AG04449 (cell line): ENCODE measurements around the gene GNPTG.

Experiments
- CTCF ChIA-PET: fragments of 350-600 bp; formaldehyde crosslinking; extraction: SDS; loops from one replicate; lab custom pipeline; 2021; ENCODE audit warnings: antibody characterized with exemption; lab: Yijun Ruan, JAX
- POLR2A ChIA-PET: fragments of 400-600, 350-600 bp; formaldehyde crosslinking; extraction: SDS; loops from one replicate; lab custom pipeline; 2020; ENCODE audit warnings: antibody characterized with exemption, inconsistent platforms; lab: Yijun Ruan, JAX
- DNase-seq: peaks from one replicate; pipeline ENCODE4 v3.0.0-alpha.2; 2010; ENCODE audit warnings: low read depth, low spot score
- H3K4me3 ChIP-seq: 2 replicates; pipeline ENCODE4 v1.5.1; 2011; ENCODE audit warnings: low read depth, mild to moderate bottlenecking, control low read depth, low read length
- TF ChIP-seq, protein P1 (sequence below): IDR thresholded peaks from one replicate; pipeline ENCODE4 v1.5.1; 2011; ENCODE audit warnings: mild to moderate bottlenecking, moderate library complexity, low read length, control low read depth, inconsistent platforms; ENCODE audit not compliant: insufficient read depth; ENCODE audit errors: missing control alignments

GNPTG gene

GRCh38 chr16:1378804-1379303 lies 27.1 kb downstream of the GNPTG start:
- CTCF ChIA-PET, result interaction anchor here (1.6 to 5.4 kb wide), 2 partner anchors 10 to 15 kb away, joined by 6 to 37 read pairs; no protein-coding TSS in a partner anchor
- POLR2A ChIA-PET, result interaction anchor here (0.6 to 1.8 kb wide), 5 partner anchors 9 to 42 kb away, joined by 3 to 6 read pairs (median 3); partner anchors contain the start of gene UQCC4
- peak; percentile 7 for DNase-seq
- TF ChIP-seq, protein P1, sequence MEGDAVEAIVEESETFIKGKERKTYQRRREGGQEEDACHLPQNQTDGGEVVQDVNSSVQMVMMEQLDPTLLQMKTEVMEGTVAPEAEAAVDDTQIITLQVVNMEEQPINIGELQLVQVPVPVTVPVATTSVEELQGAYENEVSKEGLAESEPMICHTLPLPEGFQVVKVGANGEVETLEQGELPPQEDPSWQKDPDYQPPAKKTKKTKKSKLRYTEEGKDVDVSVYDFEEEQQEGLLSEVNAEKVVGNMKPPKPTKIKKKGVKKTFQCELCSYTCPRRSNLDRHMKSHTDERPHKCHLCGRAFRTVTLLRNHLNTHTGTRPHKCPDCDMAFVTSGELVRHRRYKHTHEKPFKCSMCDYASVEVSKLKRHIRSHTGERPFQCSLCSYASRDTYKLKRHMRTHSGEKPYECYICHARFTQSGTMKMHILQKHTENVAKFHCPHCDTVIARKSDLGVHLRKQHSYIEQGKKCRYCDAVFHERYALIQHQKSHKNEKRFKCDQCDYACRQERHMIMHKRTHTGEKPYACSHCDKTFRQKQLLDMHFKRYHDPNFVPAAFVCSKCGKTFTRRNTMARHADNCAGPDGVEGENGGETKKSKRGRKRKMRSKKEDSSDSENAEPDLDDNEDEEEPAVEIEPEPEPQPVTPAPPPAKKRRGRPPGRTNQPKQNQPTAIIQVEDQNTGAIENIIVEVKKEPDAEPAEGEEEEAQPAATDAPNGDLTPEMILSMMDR, result no peak
- H3K4me3 ChIP-seq, result peak overlapping the region; percentile 59

DNA sequence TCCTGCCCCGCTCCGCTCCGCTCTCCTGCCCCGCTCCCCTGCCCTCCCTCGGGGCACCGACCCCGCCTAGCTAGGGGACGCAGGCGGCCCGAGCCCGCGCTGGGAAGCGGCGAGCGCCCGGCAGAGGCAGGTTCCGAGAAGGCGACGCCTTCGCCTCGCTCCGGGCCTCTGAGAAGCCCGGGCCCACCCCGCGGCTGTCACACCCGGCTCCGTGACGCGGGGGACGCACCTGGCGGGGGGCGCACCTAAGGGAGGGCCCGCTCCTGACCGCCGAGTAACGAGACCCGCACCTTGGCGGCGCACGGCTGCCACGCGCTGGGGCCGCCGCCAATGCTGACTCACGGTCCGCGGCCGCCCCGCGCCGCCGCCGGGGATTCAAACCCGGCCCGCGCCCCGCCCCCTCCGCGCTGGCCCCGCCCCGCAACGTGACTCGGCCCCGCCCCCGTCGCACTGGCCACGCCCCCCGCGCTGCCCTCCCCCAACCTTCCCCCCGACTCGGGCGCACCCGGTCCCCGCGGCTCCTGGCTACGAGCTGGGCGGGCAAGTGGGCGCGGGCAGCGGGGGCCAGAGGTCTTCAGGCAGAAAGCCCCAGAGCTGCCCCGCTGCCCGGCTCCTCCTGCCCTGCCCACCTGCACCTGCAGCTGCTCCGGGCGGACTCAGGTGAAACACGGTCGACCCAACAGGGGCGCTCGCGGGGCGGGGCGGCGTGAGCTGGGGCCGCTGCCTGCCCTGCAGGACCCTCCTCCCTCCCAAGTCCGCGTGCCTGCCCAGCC lies 27.8 kb downstream of the GNPTG start:
- TF ChIP-seq, protein P1, result no peak
- DNase-seq, result no peak
- CTCF ChIA-PET, result interaction anchor here (1.5 to 5.4 kb wide), 3 partner anchors 10 to 16 kb away, joined by 4 to 37 read pairs (median 6); no protein-coding TSS in a partner anchor
- H3K4me3 ChIP-seq, result peak overlapping the region; percentile 59
- POLR2A ChIA-PET, result interaction anchor here (0.7 to 1.8 kb wide), 4 partner anchors 10 to 41 kb away, joined by 3 to 6 read pairs (median 3); partner anchors contain the start of gene UQCC4

DNA sequence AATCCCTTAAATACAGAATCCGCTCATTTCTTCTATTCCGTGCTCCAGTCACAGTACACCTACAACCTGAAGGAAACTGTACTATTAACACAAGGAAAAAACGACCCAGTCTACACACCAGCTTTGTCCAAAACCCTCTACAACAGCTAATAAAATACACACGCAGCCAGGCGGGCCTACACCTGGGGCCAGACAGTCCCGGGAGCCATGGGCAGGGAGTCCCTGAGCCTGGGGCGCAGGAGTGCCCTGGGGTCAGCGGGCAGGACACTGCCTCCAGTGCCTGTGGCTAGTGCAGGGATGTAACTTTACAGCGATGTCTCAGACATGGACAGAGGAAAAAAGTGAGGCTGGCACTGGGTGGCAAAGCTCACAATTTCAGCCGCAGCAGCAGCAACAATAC lies 28.5 kb downstream of the GNPTG start:
- TF ChIP-seq, protein P1, result no peak
- CTCF ChIA-PET, result interaction anchor here (1.5 to 5.4 kb wide), 2 partner anchors 12 to 17 kb away, joined by 4 to 37 read pairs; no protein-coding TSS in a partner anchor

DNA sequence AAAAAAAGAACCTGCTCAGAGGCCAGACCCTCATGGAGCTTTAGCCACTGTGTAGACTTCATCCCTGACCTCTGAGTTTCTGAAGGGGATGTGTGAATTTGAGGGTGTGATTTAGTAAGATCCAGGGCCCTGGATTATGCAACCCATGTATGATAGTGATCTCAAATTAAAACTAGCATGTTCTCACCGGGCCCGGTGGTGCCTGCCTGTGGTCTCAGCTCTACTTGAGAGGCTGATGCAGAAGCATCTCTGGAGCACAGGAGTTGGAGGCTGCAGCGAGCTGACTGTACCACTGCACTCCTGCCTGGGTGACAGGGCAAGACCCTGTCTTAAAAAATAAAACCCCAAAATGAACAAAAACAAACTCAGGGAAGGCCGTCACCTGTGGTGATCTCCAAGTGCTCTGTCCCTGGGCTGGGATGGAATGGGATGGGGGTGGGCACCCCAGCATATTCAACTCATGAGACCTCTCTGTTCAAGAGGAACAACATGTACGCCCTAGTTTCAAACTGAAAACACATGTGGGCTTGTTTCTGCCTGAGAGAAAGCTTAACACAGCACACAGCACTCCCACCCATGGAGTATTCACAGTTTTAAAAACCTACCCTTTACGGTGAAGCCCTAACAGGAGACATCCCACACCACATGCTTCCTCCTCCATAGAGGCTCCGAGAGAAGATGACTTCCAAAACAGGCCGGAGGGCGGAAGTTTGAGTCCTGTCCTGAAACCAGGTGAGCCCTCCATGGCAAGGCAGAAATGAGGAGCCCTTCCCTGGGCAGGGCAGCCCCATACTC lies 30.1 kb downstream of the GNPTG start:
- ChIA-PET CTCF (interaction anchor here (1.1 to 5.4 kb wide), 2 partner anchors 18 to 19 kb away, joined by 3 to 37 read pairs; no protein-coding TSS in a partner anchor), POLR2A (no interaction called here)
- no peak overlapping the region for H3K4me3 ChIP-seq
- DNase-seq, result no peak
- TF ChIP-seq, protein P1, result no peak

More for the DNA sequence above, 28.5 kb downstream of the GNPTG start:
- no peak overlapping the region for H3K4me3 ChIP-seq
- POLR2A ChIA-PET, result no interaction called here
- DNase-seq, result no peak

- ChIA-PET CTCF (no interaction called here), POLR2A (no interaction called here)
- H3K4me3 ChIP-seq, result no peak overlapping the region
- DNase-seq, result no peak
- TF ChIP-seq, protein P1, result no peak
These were observed 31.8 kb downstream of the GNPTG start for GRCh38 chr16:1383556-1383955.
